B cell (primary cell): ENCODE measurements around the gene ACTN2. TPM values are rescaled to one million over a fixed set of nuclear protein-coding genes. Genes with fewer than 3 reads are reported as not detected.

ENCODE experiments used
- ATAC-seq: fragments of 200-7000 bp; cut with Tn5 transposase; one replicate; pipeline ENCODE4 v1.10.0; 2021; ENCODE audit warnings: low read depth, mild to moderate bottlenecking, moderate number of reproducible peaks, moderate library complexity
- CTCF ChIA-PET: fragments of 350-600 bp; sonication (Branson Sonifier 250); formaldehyde crosslinking; loops from one replicate; lab custom pipeline; 2021; ENCODE audit warnings: antibody characterized with exemption, inconsistent platforms; lab: Charles Lee
- POLR2A ChIA-PET: fragments of 350-600 bp; sonication (Branson Sonifier 250); formaldehyde crosslinking; loops from one replicate; lab custom pipeline; 2021; ENCODE audit warnings: antibody characterized with exemption; lab: Charles Lee
- DNase-seq: peaks from one replicate; pipeline ENCODE4 v3.0.0; 2013
- H2AFZ ChIP-seq: 2 replicates; pipeline ENCODE4 v1.6.1; 2012; ENCODE audit warnings: mild to moderate bottlenecking, low read depth, low read length; ENCODE audit not compliant: insufficient read depth, poor library complexity, severe bottlenecking
- H3K27ac ChIP-seq, 2 donors: 1 replicate in 1 of 2; 2 replicates in 1 of 2; pipeline ENCODE4 v1.5.1; 2012 to 2013; ENCODE audit warnings: low read length in 2 of 2, mild to moderate bottlenecking in 2 of 2, moderate library complexity in 1 of 2
- H3K27me3 ChIP-seq, 4 experiments: fragments of 200-600 bp in 1 of 4; sonication (generic) in 1 of 4; replicated peaks in 1 of 4; 1 replicate in 2 of 4; 2 replicates in 2 of 4; pipeline versions ENCODE4 v1.6.1 to v1.7.0; 2013 to 2016; ENCODE audit warnings: low read length in 3 of 4, mild to moderate bottlenecking in 2 of 4, mixed read lengths in 1 of 4, moderate library complexity in 1 of 4; ENCODE audit not compliant: insufficient read depth in 4 of 4, control insufficient read depth in 3 of 4; ENCODE audit errors: control extremely low read depth in 1 of 4
- H3K36me3 ChIP-seq, 2 experiments: replicated peaks in 1 of 2; 1 replicate in 1 of 2; 2 replicates in 1 of 2; pipeline versions ENCODE4 v1.6.1 to v1.7.1; 2013; ENCODE audit warnings: low read length in 1 of 2; ENCODE audit not compliant: insufficient read depth in 2 of 2, control insufficient read depth in 1 of 2; ENCODE audit errors: control extremely low read depth in 1 of 2, extremely low read depth in 1 of 2
- H3K4me1 ChIP-seq, 2 donors: fragments of 200-600 bp in 1 of 2; sonication (generic) in 1 of 2; 1 replicate in 1 of 2; 2 replicates in 1 of 2; pipeline versions ENCODE4 v1.5.1 to v1.6.1; 2013 to 2017; ENCODE audit warnings: low read length in 2 of 2; ENCODE audit not compliant: control insufficient read depth in 2 of 2, insufficient read depth in 2 of 2
- H3K4me2 ChIP-seq: replicated peaks from 2 replicates; pipeline ENCODE3; 2012; ENCODE audit warnings: mild to moderate bottlenecking, low read depth, low read length; ENCODE audit not compliant: poor library complexity, severe bottlenecking
- H3K4me3 ChIP-seq, 5 experiments: fragments of 200-600 bp in 1 of 5; sonication (generic) in 1 of 5; 1 replicate in 3 of 5; 2 replicates in 2 of 5; pipeline versions ENCODE4 v1.5.1 to v1.7.0; 2011 to 2016; ENCODE audit warnings: low read length in 4 of 5, mild to moderate bottlenecking in 4 of 5, low read depth in 2 of 5, control low read depth in 1 of 5, moderate library complexity in 1 of 5; ENCODE audit not compliant: insufficient read depth in 1 of 5; ENCODE audit errors: control extremely low read depth in 1 of 5, extremely low read depth in 1 of 5
- H3K79me2 ChIP-seq: fragments of 200-600 bp; sonication (generic); one replicate; pipeline ENCODE4 v1.6.0; 2016; ENCODE audit warnings: low read length; ENCODE audit not compliant: control insufficient read depth, insufficient read depth
- H3K9ac ChIP-seq: fragments of 200-600 bp; sonication (generic); 2 replicates; pipeline ENCODE4 v1.6.1; 2017; ENCODE audit warnings: mild to moderate bottlenecking, low read length, moderate library complexity
- H3K9me3 ChIP-seq, 3 donors: one replicate each; pipeline versions ENCODE4 v1.6.1 to v1.7.1; 2013; ENCODE audit warnings: low read length in 2 of 3; ENCODE audit not compliant: control insufficient read depth in 2 of 3, insufficient read depth in 1 of 3; ENCODE audit errors: control extremely low read depth in 1 of 3
- H4K20me1 ChIP-seq: 2 replicates; pipeline ENCODE4 v1.6.0; 2012; ENCODE audit warnings: mild to moderate bottlenecking, low read length; ENCODE audit not compliant: insufficient read depth, control insufficient read depth, poor library complexity, severe bottlenecking
- H3K27ac Mint-ChIP-seq: one replicate; pipeline ENCODE4 v1.8.0; 2021; ENCODE audit warnings: mixed read lengths
- H3K27me3 Mint-ChIP-seq: one replicate; pipeline ENCODE4 v1.8.0; 2021; ENCODE audit warnings: mixed read lengths
- H3K4me1 Mint-ChIP-seq: one replicate; pipeline ENCODE4 v1.8.0; 2021; ENCODE audit warnings: mixed read lengths
- H3K4me3 Mint-ChIP-seq: one replicate; pipeline ENCODE4 v1.8.0; 2021; ENCODE audit warnings: mixed read lengths
- H3K9me3 Mint-ChIP-seq: one replicate; pipeline ENCODE4 v1.8.0; 2022; ENCODE audit warnings: mixed read lengths; ENCODE audit not compliant: insufficient read depth
- CTCF ChIP-seq: fragments of 200-600 bp; IDR thresholded peaks from one replicate; pipeline ENCODE4 v1.8.0; 2022; ENCODE audit warnings: antibody characterized with exemption, mild to moderate bottlenecking
- EZH2 ChIP-seq: IDR thresholded peaks from 2 replicates; pipeline ENCODE4 v1.6.1; 2012; ENCODE audit warnings: borderline replicate concordance, low read depth, mild to moderate bottlenecking, moderate library complexity, low read length; ENCODE audit not compliant: insufficient read depth, poor library complexity, severe bottlenecking
- WGBS: methylation state at CpG from one replicate; pipeline ENCODE4 v1.1.5; 2013; ENCODE audit warnings: missing lambda C conversion rate; ENCODE audit not compliant: insufficient coverage; 5-methylcytosine and 5-hydroxymethylcytosine counted together
- intact Hi-C: fragments of 100-400 bp; cut with micrococcal nuclease; formaldehyde crosslinking; loops from one replicate; pipeline ENCODE4 v1.10.0; 2022
- polyA plus RNA-seq: library from polyadenylated mRNA; depleted of rRNA; stranded (reverse); fragments of >200 nt; gene quantifications from 2 replicates; pipeline ENCODE4 v1.2.3, GENCODE V29; 2012
- total RNA-seq, 2 donors: library from RNA; stranded (reverse); fragments of 120-200 nt in 1 of 2; gene quantifications; 1 replicate in 1 of 2; 2 replicates in 1 of 2; pipeline versions ENCODE4 v1.2.3 to v1.2.4, GENCODE V29; 2013 to 2022

The ACTN2 gene
- total and polyA plus RNA-seq, 2 donors (not counting 1 experiment from before 2014, with no cell fraction given): 0.30 TPM; not detected in 1

- no peak for ATAC-seq
- H3K4me1 Mint-ChIP-seq: no peaks in the 10 kb centered on the region
- Histone ChIP-seq H3K9me3 (no peaks in the 10 kb centered on the region), H4K20me1 (peaks cover 15% of the 10 kb centered on the region), H3K36me3 (peaks cover 7 to 86% of the 10 kb centered on the region in 2 experiments), H3K9ac (no peak overlapping the region), H3K4me3 (no peak overlapping the region), H3K4me1 (no peaks in the 10 kb centered on the region), H3K79me2 (peaks cover 10% of the 10 kb centered on the region), H3K27ac (no peak overlapping the region), H3K27me3 (no peaks in the 10 kb centered on the region), H3K4me2 (no peak overlapping the region), H2AFZ (no peak overlapping the region)
- no peak overlapping the region for H3K4me3 Mint-ChIP-seq
- no peaks in the 10 kb centered on the region for H3K9me3 Mint-ChIP-seq
- POLR2A ChIA-PET: interaction anchor here (0.5 kb wide), 1 partner anchor 14 kb away, joined by 3 read pairs; no protein-coding TSS in a partner anchor
- 100% methylated on average over 1 of the region's 3 CpGs for WGBS
- no peak for DNase-seq
- TF ChIP-seq CTCF (no peak), EZH2 (no peak)
- CTCF ChIA-PET: no interaction called here
- H3K27ac Mint-ChIP-seq: no peak overlapping the region
- no peaks in the 10 kb centered on the region for H3K27me3 Mint-ChIP-seq
- intact Hi-C loops: no loop called here
Measured at GRCh38 chr1:236810018-236810417, 123.7 kb downstream of the ACTN2 start.

GRCh38 chr1:236812334-236813030 lies 126.2 kb downstream of the ACTN2 start:
- Histone ChIP-seq H3K4me3 (no peak overlapping the region), H3K4me1 (no peaks in the 10 kb centered on the region), H3K4me2 (no peak overlapping the region), H3K27me3 (no peaks in the 10 kb centered on the region), H3K9ac (no peak overlapping the region), H3K9me3 (no peaks in the 10 kb centered on the region), H3K36me3 (peaks cover 13 to 92% of the 10 kb centered on the region in 2 experiments), H3K27ac (no peak overlapping the region), H2AFZ (no peak overlapping the region), H4K20me1 (peaks cover 4% of the 10 kb centered on the region), H3K79me2 (peaks cover 3% of the 10 kb centered on the region)
- POLR2A ChIA-PET: no interaction called here
- ATAC-seq: no peak
- Mint-ChIP-seq H3K27ac (no peak overlapping the region), H3K4me1 (no peaks in the 10 kb centered on the region), H3K4me3 (no peak overlapping the region), H3K9me3 (no peaks in the 10 kb centered on the region), H3K27me3 (no peaks in the 10 kb centered on the region)
- WGBS: 100% methylated on average over 1 of the region's 5 CpGs
- CTCF ChIA-PET: no interaction called here
- intact Hi-C loops: no loop called here
- DNase-seq: no peak
- TF ChIP-seq EZH2: no peak

Other genes starting within 250 kb of the ACTN2 start
- 64.9 and 67.0 TPM in 2 replicates for gene LGALS8, start 162.5 kb upstream of the ACTN2 start, total RNA-seq
- gene LGALS8, start 162.5 kb upstream of the ACTN2 start, polyA plus RNA-seq: 38.0 and 45.6 TPM in 2 replicates
- gene HEATR1, start 82.0 kb upstream of the ACTN2 start, total RNA-seq: 50.6 and 56.0 TPM in 2 replicates
- gene HEATR1, start 82.0 kb upstream of the ACTN2 start, polyA plus RNA-seq: 6.1 and 7.6 TPM in 2 replicates
- 49.1 and 50.4 TPM in 2 replicates for gene MTR, start 108.8 kb downstream of the ACTN2 start, total RNA-seq
- 9.9 and 13.6 TPM in 2 replicates for gene MTR, start 108.8 kb downstream of the ACTN2 start, polyA plus RNA-seq